ENCODE results near the gene CDH23. TPM values are rescaled to one million over a fixed set of nuclear protein-coding genes. Genes with fewer than 3 reads are reported as not detected.
A peak's percentile ranks its signal among the peaks of the same experiment; 100 is the strongest.

Gene CDH23
- total RNA-seq, 4 donors from 2014 or later = 0.72 to 4.1 (median 2.2) TPM

DNA sequence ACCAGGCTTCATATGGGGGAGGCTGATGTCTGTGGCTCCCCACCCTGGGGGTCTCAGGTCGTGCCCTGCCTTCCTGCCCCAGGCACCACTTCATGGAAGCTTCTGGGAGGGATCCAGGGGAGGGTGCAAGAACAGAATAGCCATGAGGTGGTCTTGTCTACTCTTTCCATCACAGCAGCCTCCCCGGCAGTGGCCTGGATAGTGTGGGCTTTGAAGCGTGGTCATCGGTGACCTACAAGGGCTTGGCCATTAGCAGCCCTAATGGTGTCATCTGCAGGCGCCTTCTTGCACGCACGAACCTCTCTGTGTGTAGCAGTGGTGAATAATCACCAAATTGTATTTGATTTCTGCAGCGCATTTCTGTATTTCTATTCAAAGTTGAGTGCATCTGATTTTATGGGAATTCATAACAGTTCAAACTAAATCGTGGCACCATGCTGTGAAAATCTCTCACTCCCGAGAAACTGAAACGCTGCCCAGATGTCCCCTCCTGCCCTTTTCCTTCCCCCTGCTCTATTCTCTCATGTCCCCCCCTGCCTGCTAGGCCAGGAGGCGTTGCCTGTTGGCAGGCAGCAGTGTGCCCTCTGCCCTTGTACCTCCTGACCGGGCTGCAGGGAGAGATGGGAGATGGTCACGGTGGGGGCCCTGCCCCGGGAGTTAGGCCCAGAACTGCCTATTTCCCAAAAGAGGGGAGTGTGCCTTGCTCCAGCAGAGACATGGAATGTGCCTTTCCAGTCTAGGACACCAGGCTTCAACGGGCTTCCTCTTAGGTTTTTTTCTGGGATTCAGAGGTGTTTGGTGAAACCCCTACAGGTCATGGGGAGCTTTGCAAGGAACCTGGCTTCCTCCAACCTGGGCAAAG is 34.8 kb downstream of the CDH23 start:
- no peak overlapping the region for H3K27ac ChIP-seq
- peak in 1 of 2 donors; percentile 72 for DNase-seq (ENCODE audit: low spot score in 2 of 2)
- peaks cover 2% of the 10 kb centered on the region for H3K27me3 ChIP-seq
- no peaks in the 10 kb centered on the region for H3K9me3 ChIP-seq
- no peaks in the 10 kb centered on the region for H3K36me3 ChIP-seq
- no peak overlapping the region for H3K4me3 ChIP-seq
- no peaks in the 10 kb centered on the region for H3K4me1 ChIP-seq
- 76% methylated on average over 16 of the region's 16 CpGs for WGBS
- TF ChIP-seq, protein P1, sequence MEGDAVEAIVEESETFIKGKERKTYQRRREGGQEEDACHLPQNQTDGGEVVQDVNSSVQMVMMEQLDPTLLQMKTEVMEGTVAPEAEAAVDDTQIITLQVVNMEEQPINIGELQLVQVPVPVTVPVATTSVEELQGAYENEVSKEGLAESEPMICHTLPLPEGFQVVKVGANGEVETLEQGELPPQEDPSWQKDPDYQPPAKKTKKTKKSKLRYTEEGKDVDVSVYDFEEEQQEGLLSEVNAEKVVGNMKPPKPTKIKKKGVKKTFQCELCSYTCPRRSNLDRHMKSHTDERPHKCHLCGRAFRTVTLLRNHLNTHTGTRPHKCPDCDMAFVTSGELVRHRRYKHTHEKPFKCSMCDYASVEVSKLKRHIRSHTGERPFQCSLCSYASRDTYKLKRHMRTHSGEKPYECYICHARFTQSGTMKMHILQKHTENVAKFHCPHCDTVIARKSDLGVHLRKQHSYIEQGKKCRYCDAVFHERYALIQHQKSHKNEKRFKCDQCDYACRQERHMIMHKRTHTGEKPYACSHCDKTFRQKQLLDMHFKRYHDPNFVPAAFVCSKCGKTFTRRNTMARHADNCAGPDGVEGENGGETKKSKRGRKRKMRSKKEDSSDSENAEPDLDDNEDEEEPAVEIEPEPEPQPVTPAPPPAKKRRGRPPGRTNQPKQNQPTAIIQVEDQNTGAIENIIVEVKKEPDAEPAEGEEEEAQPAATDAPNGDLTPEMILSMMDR (IDR thresholded peaks at IDR 0.05) = no peak
- TF ChIP-seq POLR2AphosphoS5 (IDR thresholded peaks at IDR 0.05) (no peak), EP300 (IDR thresholded peaks at IDR 0.05) (no peak), POLR2A (IDR thresholded peaks at IDR 0.05) (no peak)

- DNase-seq (ENCODE audit: low spot score in 2 of 2) = peak in 1 of 2 donors; percentile 32
Measured at GRCh38 chr10:71432101-71432905, 35.6 kb downstream of the CDH23 start.

GRCh38 chr10:71432956-71433767 is 36.4 kb downstream of the CDH23 start:
- Histone ChIP-seq H3K9me3 (no peaks in the 10 kb centered on the region), H3K27me3 (peaks cover 2% of the 10 kb centered on the region), H3K27ac (no peak overlapping the region), H3K4me1 (no peaks in the 10 kb centered on the region), H3K4me3 (no peak overlapping the region), H3K36me3 (no peaks in the 10 kb centered on the region)
- TF ChIP-seq EP300 (IDR thresholded peaks at IDR 0.05) = no peak
- no peak for TF ChIP-seq POLR2A (IDR thresholded peaks at IDR 0.05)
- TF ChIP-seq, protein P1 (IDR thresholded peaks at IDR 0.05) = no peak
- no peak for TF ChIP-seq POLR2AphosphoS5 (IDR thresholded peaks at IDR 0.05)
- 87% methylated on average over 11 of the region's 11 CpGs for WGBS
- DNase-seq (ENCODE audit: low spot score in 2 of 2) = peak in 1 of 2 donors; percentile 52

More at GRCh38 chr10:71432101-71432905, 35.6 kb downstream of the CDH23 start:
- WGBS = 59% methylated on average over 6 of the region's 15 CpGs
- TF ChIP-seq POLR2A (IDR thresholded peaks at IDR 0.05) (no peak), POLR2AphosphoS5 (IDR thresholded peaks at IDR 0.05) (no peak), EP300 (IDR thresholded peaks at IDR 0.05) (no peak)
- TF ChIP-seq, protein P1 (IDR thresholded peaks at IDR 0.05) = no peak
- Histone ChIP-seq H3K4me3 (no peak overlapping the region), H3K4me1 (no peaks in the 10 kb centered on the region), H3K27ac (no peak overlapping the region), H3K27me3 (peaks cover 2% of the 10 kb centered on the region), H3K9me3 (no peaks in the 10 kb centered on the region), H3K36me3 (no peaks in the 10 kb centered on the region)

DNA sequence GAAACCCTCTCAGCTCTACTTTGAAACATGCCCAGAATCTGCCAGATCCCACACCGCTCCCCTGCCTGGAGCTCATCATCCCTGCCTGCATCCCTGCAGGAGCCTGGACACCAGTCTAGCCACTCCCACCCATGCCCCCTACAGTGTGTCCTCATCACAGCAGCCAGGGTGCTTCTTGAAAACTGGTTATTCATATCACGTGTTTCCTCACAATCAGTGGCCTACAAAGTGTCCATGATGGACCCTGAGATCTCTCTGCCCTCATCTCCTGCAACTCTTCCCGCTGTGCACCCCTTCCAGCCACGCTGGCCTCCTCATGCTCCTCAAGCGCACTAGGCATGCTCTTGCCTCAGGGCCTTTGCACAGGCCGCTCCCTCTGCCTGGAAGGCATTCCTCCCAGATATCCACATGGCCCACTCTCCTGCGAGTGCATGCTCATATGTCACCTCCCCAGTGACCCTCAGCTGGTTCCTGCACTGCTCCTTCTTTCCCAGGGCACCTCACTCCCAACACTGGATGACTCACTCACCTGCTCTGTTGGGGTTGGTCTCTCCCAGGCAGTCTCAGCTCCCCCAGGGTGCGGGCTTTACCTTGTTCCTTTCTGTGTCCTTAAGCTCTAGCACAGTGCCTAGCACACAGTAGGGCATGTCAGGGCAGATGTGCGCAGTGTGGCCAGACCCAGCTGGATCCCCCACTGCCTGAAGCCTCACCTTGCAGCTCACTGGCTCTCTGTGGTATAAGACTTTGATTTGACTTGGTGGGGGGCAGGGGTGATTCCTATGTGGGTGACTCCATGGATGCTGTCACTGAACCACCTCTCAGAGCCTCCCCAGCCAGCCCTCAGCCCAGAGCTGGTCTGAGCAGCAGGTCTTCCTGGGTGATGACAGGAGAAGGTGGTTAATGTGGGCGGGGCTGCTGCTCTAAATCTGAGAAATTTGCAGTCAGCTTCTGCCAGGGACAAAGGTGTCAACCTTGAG is 37.3 kb downstream of the CDH23 start:
- H3K4me1 ChIP-seq = no peaks in the 10 kb centered on the region
- H3K27ac ChIP-seq = no peak overlapping the region
- WGBS = 88% methylated on average over 10 of the region's 10 CpGs
- no peak overlapping the region for H3K4me3 ChIP-seq
- H3K36me3 ChIP-seq = no peaks in the 10 kb centered on the region
- peak in 1 of 2 donors; percentile 67 for DNase-seq (ENCODE audit: low spot score in 2 of 2)
- no peaks in the 10 kb centered on the region for H3K9me3 ChIP-seq
- peaks cover 2% of the 10 kb centered on the region for H3K27me3 ChIP-seq
- no peak for TF ChIP-seq POLR2AphosphoS5 (IDR thresholded peaks at IDR 0.05)
- TF ChIP-seq, protein P1 (IDR thresholded peaks at IDR 0.05) = no peak
- TF ChIP-seq POLR2A (IDR thresholded peaks at IDR 0.05) = no peak
- no peak for TF ChIP-seq EP300 (IDR thresholded peaks at IDR 0.05)

Measured in suprapubic skin (tissue), 4 donors.